HCT116 (cell line): Measurements from ENCODE around the gene FAM20B. TPM values are rescaled to one million over a fixed set of nuclear protein-coding genes. Genes with fewer than 3 reads are reported as not detected.

Experiments
- ATAC-seq: fragments of 200-7000 bp; cut with Tn5 transposase; 2 replicates; pipeline ENCODE4 v1.9.1; 2020; ENCODE audit warnings: mild to moderate bottlenecking, moderate library complexity
- BruUV-seq: library from RNA; stranded (reverse); fragments of 400-500 nt; replicated peaks from 2 replicates; lab custom pipeline; 2021; lab: Mats Ljungman, UMichigan
- CTCF ChIA-PET: fragments of 300-600 bp; sonication (Branson Sonifier 250); formaldehyde crosslinking; loops from one replicate; lab custom pipeline; 2021; ENCODE audit warnings: antibody characterized with exemption; lab: Charles Lee
- POLR2A ChIA-PET: fragments of 300-600, 350-600 bp; sonication (Branson Sonifier 250); formaldehyde crosslinking; loops from one replicate; lab custom pipeline; 2021; ENCODE audit warnings: antibody characterized with exemption; lab: Charles Lee
- RAD21 ChIA-PET, 2 experiments: fragments of 300-600 bp; sonication (Branson Sonifier 250); formaldehyde crosslinking; loops; one replicate each; lab custom pipeline; 2023; ENCODE audit warnings: low total read pairs in 2 of 2; ENCODE audit not compliant: uncharacterized antibody in 2 of 2, unreplicated experiment in 2 of 2, low non-redundant PET in 1 of 2; lab: Charles Lee
- DNase-seq: peaks from one replicate; pipeline ENCODE4 v3.0.0-alpha.2; 2010; ENCODE audit warnings: low read depth, low spot score
- H2AFZ ChIP-seq: fragments of 200-600 bp; shearing (Covaris generic), sonication (generic); 2 replicates; pipeline ENCODE4 v1.6.1; 2017; ENCODE audit warnings: low read depth, mixed run types, mixed read lengths, antibody characterized with exemption, low read length; ENCODE audit not compliant: poor library complexity, severe bottlenecking
- H3K27ac ChIP-seq: 2 replicates; pipeline ENCODE4 v1.5.1; 2012; ENCODE audit warnings: low read depth, low read length
- H3K27me3 ChIP-seq: fragments of 200-600 bp; sonication (generic); 2 replicates; pipeline ENCODE4 v1.6.1; 2016; ENCODE audit warnings: mixed run types, low read length, mixed read lengths; ENCODE audit not compliant: insufficient read depth
- H3K36me3 ChIP-seq, 2 experiments: fragments of 200-500 bp in 1 of 2; fragments of 200-600 bp in 1 of 2; sonication (Bioruptor generic) in 1 of 2; sonication (generic) in 1 of 2; 2 replicates each; pipeline versions ENCODE4 v1.5.1 to v1.6.1; 2014 to 2016; ENCODE audit warnings: low read length in 2 of 2, inconsistent platforms in 1 of 2, mixed read lengths in 1 of 2, mixed run types in 1 of 2; ENCODE audit not compliant: insufficient read depth in 2 of 2, control insufficient read depth in 1 of 2
- H3K4me1 ChIP-seq, 2 experiments: fragments of 200-600 bp in 1 of 2; sonication (generic) in 1 of 2; 2 replicates each; pipeline versions ENCODE4 v1.5.1 to v1.6.1; 2012 to 2017; ENCODE audit warnings: low read length in 2 of 2, inconsistent platforms in 1 of 2, mild to moderate bottlenecking in 1 of 2, mixed read lengths in 1 of 2, mixed run types in 1 of 2, moderate library complexity in 1 of 2; ENCODE audit not compliant: insufficient read depth in 2 of 2, control insufficient read depth in 1 of 2
- H3K4me2 ChIP-seq: fragments of 200-600 bp; sonication (generic); 2 replicates; pipeline ENCODE4 v1.6.1; 2017; ENCODE audit warnings: mixed run types, low read length, mixed read lengths
- H3K4me3 ChIP-seq, 2 experiments: fragments of 200-600 bp in 1 of 2; sonication (generic) in 1 of 2; replicated peaks in 1 of 2; 2 replicates each; pipeline ENCODE4 v1.5.1; 2011 to 2016; ENCODE audit warnings: low read length in 2 of 2, control low read depth in 1 of 2, low read depth in 1 of 2, mild to moderate bottlenecking in 1 of 2, mixed read lengths in 1 of 2, mixed run types in 1 of 2
- H3K79me2 ChIP-seq: fragments of 200-600 bp; sonication (generic); 2 replicates; pipeline ENCODE4 v1.6.1; 2017; ENCODE audit warnings: mild to moderate bottlenecking, mixed run types, low read length, moderate library complexity, mixed read lengths; ENCODE audit not compliant: insufficient read depth
- H3K9ac ChIP-seq: fragments of 200-600 bp; sonication (generic); 2 replicates; pipeline ENCODE4 v1.6.1; 2016; ENCODE audit warnings: low read length, mixed read lengths
- H3K9me2 ChIP-seq: fragments of 200-600 bp; sonication (generic), shearing (Covaris generic); 2 replicates; pipeline ENCODE4 v1.6.1; 2017; ENCODE audit warnings: mixed run types, mild to moderate bottlenecking, moderate library complexity; ENCODE audit not compliant: insufficient read depth
- H3K9me3 ChIP-seq, 2 experiments: fragments of 200-500 bp in 1 of 2; fragments of 200-600 bp in 1 of 2; sonication (Bioruptor generic) in 1 of 2; sonication (generic) in 1 of 2; 2 replicates each; pipeline ENCODE4 v1.6.1; 2014 to 2017; ENCODE audit warnings: low read length in 2 of 2, mixed read lengths in 2 of 2, inconsistent platforms in 1 of 2, low read depth in 1 of 2, mild to moderate bottlenecking in 1 of 2, mixed run types in 1 of 2, moderate library complexity in 1 of 2; ENCODE audit not compliant: control insufficient read depth in 1 of 2, insufficient read depth in 1 of 2
- H4K20me1 ChIP-seq: fragments of 200-600 bp; sonication (generic), shearing (Covaris generic); 2 replicates; pipeline ENCODE4 v1.6.1; 2017; ENCODE audit warnings: mixed run types, mild to moderate bottlenecking, moderate library complexity; ENCODE audit not compliant: insufficient read depth
- CBX3 ChIP-seq: IDR thresholded peaks from 2 replicates; pipeline ENCODE4 v1.6.1; 2012; ENCODE audit warnings: low read depth
- CEBPB ChIP-seq: IDR thresholded peaks from 2 replicates; pipeline ENCODE4 v1.6.1; 2012; ENCODE audit warnings: low read depth
- EGR1 ChIP-seq: IDR thresholded peaks from 2 replicates; pipeline ENCODE4 v1.6.1; 2012; ENCODE audit warnings: low read depth
- EZH2phosphoT487 ChIP-seq: fragments of 200-600 bp; IDR thresholded peaks from 2 replicates; pipeline ENCODE4 v1.6.1; 2018; ENCODE audit warnings: antibody characterized with exemption, borderline replicate concordance
- FOSL1 ChIP-seq: IDR thresholded peaks from 2 replicates; pipeline ENCODE4 v1.6.1; 2012; ENCODE audit warnings: low read depth
- JUND ChIP-seq: IDR thresholded peaks from 2 replicates; pipeline ENCODE4 v1.6.1; 2012
- POLR2A ChIP-seq: IDR thresholded peaks from 2 replicates; pipeline ENCODE4 v1.7.0; 2011; ENCODE audit warnings: borderline replicate concordance; ENCODE audit not compliant: insufficient read depth, insufficient read length; ENCODE audit errors: extremely low read depth
- POLR2AphosphoS5 ChIP-seq: IDR thresholded peaks from 2 replicates; pipeline ENCODE4 v1.6.1; 2011; ENCODE audit warnings: mild to moderate bottlenecking, low read depth, low read length, moderate library complexity
- SIN3A ChIP-seq: IDR thresholded peaks from 2 replicates; pipeline ENCODE4 v1.6.1; 2012; ENCODE audit warnings: low read depth
- SP1 ChIP-seq: IDR thresholded peaks from 2 replicates; pipeline ENCODE4 v1.6.1; 2012; ENCODE audit warnings: low read depth
- SRF ChIP-seq: IDR thresholded peaks from 2 replicates; pipeline ENCODE4 v1.6.1; 2012; ENCODE audit warnings: low read depth
- TCF7L2 ChIP-seq: IDR thresholded peaks from 2 replicates; pipeline ENCODE4 v1.7.0; 2011; ENCODE audit warnings: borderline replicate concordance, inconsistent platforms; ENCODE audit not compliant: insufficient read depth, insufficient read length; ENCODE audit errors: extremely low read depth
- YY1 ChIP-seq: IDR thresholded peaks from 2 replicates; pipeline ENCODE4 v1.6.1; 2011; ENCODE audit warnings: low read length, low read depth, moderate library complexity, mild to moderate bottlenecking; ENCODE audit not compliant: insufficient replicate concordance; ENCODE audit errors: extremely low read depth
- ZFX ChIP-seq: fragments of 450-650 bp; IDR thresholded peaks from 2 replicates; pipeline ENCODE4 v1.6.1; 2017
- ZNF274 ChIP-seq: fragments of 200-500 bp; sonication (Bioruptor generic); IDR thresholded peaks from 2 replicates; pipeline ENCODE4 v1.6.1; 2014; ENCODE audit warnings: mild to moderate bottlenecking, low read depth, low read length, inconsistent platforms
- intact Hi-C: fragments of 100-400 bp; cut with micrococcal nuclease; formaldehyde crosslinking; loops from 2 replicates; pipeline ENCODE4 v1.10.0; 2022
- total RNA-seq: library from RNA; stranded (reverse); gene quantifications from one replicate; pipeline ENCODE4 v1.2.1, GENCODE V29; 2021; ENCODE audit not compliant: unreplicated experiment
- TF ChIP-seq, protein P1 (sequence below): IDR thresholded peaks from 2 replicates; pipeline ENCODE4 v1.6.1; 2012
- TF ChIP-seq, protein P2 (sequence below): IDR thresholded peaks from 2 replicates; pipeline ENCODE4 v1.6.1; 2012; ENCODE audit warnings: low read depth
- TF ChIP-seq, protein P3 (sequence below), 3 experiments: fragments of 200-600 bp in 1 of 3; sonication (generic) in 1 of 3; IDR thresholded peaks in 2 of 3; conservative IDR thresholded peaks in 1 of 3; 2 replicates each; pipeline ENCODE4 v1.5.1; 2012 to 2017; ENCODE audit warnings: low read depth in 2 of 3, low read length in 2 of 3, antibody characterized with exemption in 1 of 3, borderline replicate concordance in 1 of 3, control low read depth in 1 of 3, mild to moderate bottlenecking in 1 of 3, mixed read lengths in 1 of 3, mixed run types in 1 of 3, moderate library complexity in 1 of 3; ENCODE audit not compliant: insufficient read depth in 1 of 3

The FAM20B gene
- total RNA-seq, 1 experiment from 2014 or later = 36.7 TPM

DNA sequence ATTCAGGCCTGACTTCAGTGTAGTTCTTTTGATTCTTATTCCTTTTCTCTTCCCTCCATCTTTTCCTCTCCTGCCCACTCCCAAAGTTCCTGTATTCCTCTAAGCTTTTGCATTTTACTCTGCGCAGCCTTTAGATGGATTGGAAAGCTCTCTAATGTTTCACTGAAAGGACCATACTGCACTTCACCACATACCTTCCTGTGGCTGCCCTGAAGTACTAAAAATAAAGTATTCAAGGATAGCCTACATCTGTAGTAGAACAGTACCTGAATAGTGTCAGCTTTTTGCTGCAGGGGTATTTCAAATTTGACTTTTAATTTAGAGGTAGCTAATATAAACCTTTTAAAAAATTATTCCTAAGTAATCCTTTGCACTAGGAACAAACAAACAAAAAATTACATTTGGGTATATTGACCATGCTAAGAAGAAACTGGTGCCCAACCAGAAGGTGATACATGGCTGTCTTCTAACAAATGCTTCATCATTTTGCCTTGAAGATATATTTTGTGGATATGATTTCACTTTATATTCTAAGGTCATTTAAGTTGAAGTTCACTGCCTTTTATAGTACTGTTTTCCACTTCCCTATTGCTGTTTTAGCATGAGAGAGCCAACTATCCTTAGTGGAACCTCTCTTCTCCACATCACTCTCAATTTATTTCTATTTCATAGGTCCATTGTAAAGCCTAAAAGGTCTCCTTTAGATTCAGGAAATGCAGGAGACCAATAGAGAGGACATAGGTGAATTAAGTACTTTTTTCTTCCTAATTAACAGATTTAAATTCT lies 22.8 kb downstream of the FAM20B start:
- H3K27ac ChIP-seq = no peak overlapping the region
- no peak overlapping the region for H2AFZ ChIP-seq
- no peak overlapping the region for H3K4me2 ChIP-seq
- H3K9me3 ChIP-seq = no peaks in the 10 kb centered on the region
- ChIA-PET POLR2A (no interaction called here), RAD21 (no interaction called here), CTCF (no interaction called here)
- BruUV-seq = no TSS peak
- no peak overlapping the region for H3K9ac ChIP-seq
- ATAC-seq (no peak), DNase-seq (no peak)
- no peaks in the 10 kb centered on the region for H3K36me3 ChIP-seq
- no peaks in the 10 kb centered on the region for H3K4me1 ChIP-seq
- no peak for TF ChIP-seq SIN3A
- no peak for TF ChIP-seq POLR2A
- TF ChIP-seq, protein P1, sequence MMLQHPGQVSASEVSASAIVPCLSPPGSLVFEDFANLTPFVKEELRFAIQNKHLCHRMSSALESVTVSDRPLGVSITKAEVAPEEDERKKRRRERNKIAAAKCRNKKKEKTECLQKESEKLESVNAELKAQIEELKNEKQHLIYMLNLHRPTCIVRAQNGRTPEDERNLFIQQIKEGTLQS = no peak
- TF ChIP-seq EZH2phosphoT487 = no peak
- no peak for TF ChIP-seq SP1
- no peak for TF ChIP-seq TCF7L2
- no peak for TF ChIP-seq CBX3
- TF ChIP-seq FOSL1 = no peak
- no peak for TF ChIP-seq EGR1
- TF ChIP-seq SRF = no peak
- TF ChIP-seq YY1 = no peak
- TF ChIP-seq, protein P2, sequence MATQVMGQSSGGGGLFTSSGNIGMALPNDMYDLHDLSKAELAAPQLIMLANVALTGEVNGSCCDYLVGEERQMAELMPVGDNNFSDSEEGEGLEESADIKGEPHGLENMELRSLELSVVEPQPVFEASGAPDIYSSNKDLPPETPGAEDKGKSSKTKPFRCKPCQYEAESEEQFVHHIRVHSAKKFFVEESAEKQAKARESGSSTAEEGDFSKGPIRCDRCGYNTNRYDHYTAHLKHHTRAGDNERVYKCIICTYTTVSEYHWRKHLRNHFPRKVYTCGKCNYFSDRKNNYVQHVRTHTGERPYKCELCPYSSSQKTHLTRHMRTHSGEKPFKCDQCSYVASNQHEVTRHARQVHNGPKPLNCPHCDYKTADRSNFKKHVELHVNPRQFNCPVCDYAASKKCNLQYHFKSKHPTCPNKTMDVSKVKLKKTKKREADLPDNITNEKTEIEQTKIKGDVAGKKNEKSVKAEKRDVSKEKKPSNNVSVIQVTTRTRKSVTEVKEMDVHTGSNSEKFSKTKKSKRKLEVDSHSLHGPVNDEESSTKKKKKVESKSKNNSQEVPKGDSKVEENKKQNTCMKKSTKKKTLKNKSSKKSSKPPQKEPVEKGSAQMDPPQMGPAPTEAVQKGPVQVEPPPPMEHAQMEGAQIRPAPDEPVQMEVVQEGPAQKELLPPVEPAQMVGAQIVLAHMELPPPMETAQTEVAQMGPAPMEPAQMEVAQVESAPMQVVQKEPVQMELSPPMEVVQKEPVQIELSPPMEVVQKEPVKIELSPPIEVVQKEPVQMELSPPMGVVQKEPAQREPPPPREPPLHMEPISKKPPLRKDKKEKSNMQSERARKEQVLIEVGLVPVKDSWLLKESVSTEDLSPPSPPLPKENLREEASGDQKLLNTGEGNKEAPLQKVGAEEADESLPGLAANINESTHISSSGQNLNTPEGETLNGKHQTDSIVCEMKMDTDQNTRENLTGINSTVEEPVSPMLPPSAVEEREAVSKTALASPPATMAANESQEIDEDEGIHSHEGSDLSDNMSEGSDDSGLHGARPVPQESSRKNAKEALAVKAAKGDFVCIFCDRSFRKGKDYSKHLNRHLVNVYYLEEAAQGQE = no peak
- TF ChIP-seq ZFX = no peak
- no peak for TF ChIP-seq POLR2AphosphoS5
- no peak for TF ChIP-seq CEBPB
- no peak for TF ChIP-seq ZNF274
- TF ChIP-seq, protein P3, sequence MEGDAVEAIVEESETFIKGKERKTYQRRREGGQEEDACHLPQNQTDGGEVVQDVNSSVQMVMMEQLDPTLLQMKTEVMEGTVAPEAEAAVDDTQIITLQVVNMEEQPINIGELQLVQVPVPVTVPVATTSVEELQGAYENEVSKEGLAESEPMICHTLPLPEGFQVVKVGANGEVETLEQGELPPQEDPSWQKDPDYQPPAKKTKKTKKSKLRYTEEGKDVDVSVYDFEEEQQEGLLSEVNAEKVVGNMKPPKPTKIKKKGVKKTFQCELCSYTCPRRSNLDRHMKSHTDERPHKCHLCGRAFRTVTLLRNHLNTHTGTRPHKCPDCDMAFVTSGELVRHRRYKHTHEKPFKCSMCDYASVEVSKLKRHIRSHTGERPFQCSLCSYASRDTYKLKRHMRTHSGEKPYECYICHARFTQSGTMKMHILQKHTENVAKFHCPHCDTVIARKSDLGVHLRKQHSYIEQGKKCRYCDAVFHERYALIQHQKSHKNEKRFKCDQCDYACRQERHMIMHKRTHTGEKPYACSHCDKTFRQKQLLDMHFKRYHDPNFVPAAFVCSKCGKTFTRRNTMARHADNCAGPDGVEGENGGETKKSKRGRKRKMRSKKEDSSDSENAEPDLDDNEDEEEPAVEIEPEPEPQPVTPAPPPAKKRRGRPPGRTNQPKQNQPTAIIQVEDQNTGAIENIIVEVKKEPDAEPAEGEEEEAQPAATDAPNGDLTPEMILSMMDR (IDR thresholded peaks at IDR 0.05 in 2 of 3, conservative IDR thresholded peaks at IDR 0.05 in 1 of 3; ENCODE audit: borderline replicate concordance in 1 of 3, insufficient read depth in 1 of 3, low read depth in 2 of 3, low read length in 2 of 3) = no peak
- TF ChIP-seq JUND = no peak
- no peaks in the 10 kb centered on the region for H3K27me3 ChIP-seq
- 0 out of 2 replicates have a peak, but pooled peaks cover 2% of the 10 kb centered on the region for H3K79me2 ChIP-seq
- H3K9me2 ChIP-seq = no peaks in the 10 kb centered on the region
- intact Hi-C loops = no loop called here
- H3K4me3 ChIP-seq = no peak overlapping the region
- no peaks in the 10 kb centered on the region for H4K20me1 ChIP-seq
